ENCODE measurements around the gene STPG2.

DNA sequence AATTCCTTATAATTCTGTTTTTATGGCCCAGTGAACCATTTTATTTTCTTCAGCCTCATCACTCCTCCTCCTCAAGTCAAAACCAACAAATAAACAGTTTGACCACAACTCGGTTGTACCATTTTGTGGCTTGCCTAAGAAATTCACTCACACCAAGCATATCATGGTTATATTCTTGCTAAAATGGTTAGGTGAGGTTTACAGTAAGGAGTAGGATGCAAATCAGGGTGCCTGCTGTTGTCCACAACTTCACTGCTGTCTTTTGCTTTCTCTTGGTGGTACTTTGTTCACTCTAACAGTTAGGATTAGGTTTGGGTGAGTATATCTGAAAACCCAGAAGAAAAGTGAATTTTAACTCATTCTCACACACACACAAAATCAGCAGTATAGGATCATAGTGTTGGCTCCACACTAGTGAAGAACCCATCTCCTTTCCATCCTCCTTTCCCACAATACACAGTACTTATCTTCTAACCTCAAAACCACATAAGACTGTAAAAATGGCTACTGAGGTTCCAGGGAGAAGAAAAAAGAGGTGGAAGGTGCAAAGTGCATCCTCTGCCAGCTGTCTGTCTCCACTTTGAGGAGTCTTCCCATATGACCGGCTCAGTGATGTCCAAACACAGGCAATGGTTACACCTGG, 368.8 kb downstream of the STPG2 start:
- no peak for TF ChIP-seq CTCF (IDR thresholded peaks at IDR 0.05; ENCODE audit: low read depth, low read length)
- TF ChIP-seq EZH2phosphoT487 (IDR thresholded peaks at IDR 0.05; ENCODE audit: low read depth), result no peak

Data from OCI-LY3 (cell line).